Measurements from ENCODE around the gene PRM1. TPM values are rescaled to one million over a fixed set of nuclear protein-coding genes. Genes with fewer than 3 reads are reported as not detected.

PRM1 gene
- total RNA-seq, 1 experiment from 2014 or later: not detected

- H3K36me3 Mint-ChIP-seq (ENCODE audit: insufficient read depth, unreplicated experiment): peaks cover 21% of the 10 kb centered on the region
- H3K4me3 Mint-ChIP-seq (ENCODE audit: low read depth, unreplicated experiment): no peak overlapping the region
- intact Hi-C loops (cut with micrococcal nuclease; ENCODE audit: unreplicated experiment): loop anchor here (10.0 kb wide), 2 partner anchors 116 to 146 kb away; no protein-coding TSS in a partner anchor
- no peaks in the 10 kb centered on the region for H3K4me1 Mint-ChIP-seq (ENCODE audit: low read depth, unreplicated experiment)
- no peaks in the 10 kb centered on the region for H3K9me3 Mint-ChIP-seq (ENCODE audit: low read depth, unreplicated experiment)
- no peak overlapping the region for H3K27ac Mint-ChIP-seq (ENCODE audit: unreplicated experiment)
- BruUV-seq (replicated peaks): no TSS peak
- DNase-seq: no peak
- no peak for TF ChIP-seq CTCF (IDR thresholded peaks at IDR 0.05; ENCODE audit: unreplicated experiment)
- no peaks in the 10 kb centered on the region for H3K27me3 Mint-ChIP-seq (ENCODE audit: unreplicated experiment)
- CTCF ChIA-PET: interaction anchor here (0.7 kb wide), 1 partner anchor 151 kb away, joined by 3 read pairs; no protein-coding TSS in a partner anchor
Measured at GRCh38 chr16:11250786-11251524, 30.2 kb downstream of the PRM1 start.

GRCh38 chr16:11250091-11250785 lies 30.9 kb downstream of the PRM1 start:
- Mint-ChIP-seq H3K4me1 (ENCODE audit: low read depth, unreplicated experiment) (no peaks in the 10 kb centered on the region), H3K27ac (ENCODE audit: unreplicated experiment) (no peak overlapping the region), H3K9me3 (ENCODE audit: low read depth, unreplicated experiment) (no peaks in the 10 kb centered on the region), H3K36me3 (ENCODE audit: insufficient read depth, unreplicated experiment) (peaks cover 14% of the 10 kb centered on the region), H3K27me3 (ENCODE audit: unreplicated experiment) (no peaks in the 10 kb centered on the region), H3K4me3 (ENCODE audit: low read depth, unreplicated experiment) (no peak overlapping the region)
- intact Hi-C loops (cut with micrococcal nuclease; ENCODE audit: unreplicated experiment): loop anchor here (10.0 kb wide), 2 partner anchors 115 to 145 kb away; no protein-coding TSS in a partner anchor
- CTCF ChIA-PET: interaction anchor here (0.7 kb wide), 1 partner anchor 150 kb away, joined by 3 read pairs; no protein-coding TSS in a partner anchor
- no peak for TF ChIP-seq CTCF (IDR thresholded peaks at IDR 0.05; ENCODE audit: unreplicated experiment)
- DNase-seq: no peak
- no TSS peak for BruUV-seq (replicated peaks)

- Mint-ChIP-seq H3K4me3 (ENCODE audit: low read depth, unreplicated experiment) (no peak overlapping the region), H3K27ac (ENCODE audit: unreplicated experiment) (no peak overlapping the region), H3K27me3 (ENCODE audit: unreplicated experiment) (no peaks in the 10 kb centered on the region), H3K9me3 (ENCODE audit: low read depth, unreplicated experiment) (no peaks in the 10 kb centered on the region), H3K4me1 (ENCODE audit: low read depth, unreplicated experiment) (no peaks in the 10 kb centered on the region), H3K36me3 (ENCODE audit: insufficient read depth, unreplicated experiment) (peaks cover 6% of the 10 kb centered on the region)
- DNase-seq: no peak
- intact Hi-C loops (cut with micrococcal nuclease; ENCODE audit: unreplicated experiment): loop anchor here (10.0 kb wide), 2 partner anchors 115 to 145 kb away; no protein-coding TSS in a partner anchor
- CTCF ChIA-PET: no interaction called here
- no TSS peak for BruUV-seq (replicated peaks)
- TF ChIP-seq CTCF (IDR thresholded peaks at IDR 0.05; ENCODE audit: unreplicated experiment): no peak
Measured at GRCh38 chr16:11249233-11250061, 31.7 kb downstream of the PRM1 start.

GRCh38 chr16:11248133-11248532 lies 33.0 kb downstream of the PRM1 start:
- Mint-ChIP-seq H3K9me3 (ENCODE audit: low read depth, unreplicated experiment) (no peaks in the 10 kb centered on the region), H3K4me1 (ENCODE audit: low read depth, unreplicated experiment) (no peaks in the 10 kb centered on the region), H3K27me3 (ENCODE audit: unreplicated experiment) (no peaks in the 10 kb centered on the region), H3K36me3 (ENCODE audit: insufficient read depth, unreplicated experiment) (peaks cover 5% of the 10 kb centered on the region), H3K4me3 (ENCODE audit: low read depth, unreplicated experiment) (no peak overlapping the region), H3K27ac (ENCODE audit: unreplicated experiment) (no peak overlapping the region)
- DNase-seq: no peak
- TF ChIP-seq CTCF (IDR thresholded peaks at IDR 0.05; ENCODE audit: unreplicated experiment): no peak
- no TSS peak for BruUV-seq (replicated peaks)
- intact Hi-C loops (cut with micrococcal nuclease; ENCODE audit: unreplicated experiment): no loop called here
- CTCF ChIA-PET: no interaction called here
